B cell (primary cell): Measurements from ENCODE around the gene PHLDB2. TPM values are rescaled to one million over a fixed set of nuclear protein-coding genes. Genes with fewer than 3 reads are reported as not detected.

ENCODE experiments used
- ATAC-seq: fragments of 200-7000 bp; cut with Tn5 transposase; one replicate; pipeline ENCODE4 v1.10.0; 2021; ENCODE audit warnings: low read depth, mild to moderate bottlenecking, moderate number of reproducible peaks, moderate library complexity
- CTCF ChIA-PET: fragments of 350-600 bp; sonication (Branson Sonifier 250); formaldehyde crosslinking; loops from one replicate; lab custom pipeline; 2021; ENCODE audit warnings: antibody characterized with exemption, inconsistent platforms; lab: Charles Lee
- POLR2A ChIA-PET: fragments of 350-600 bp; sonication (Branson Sonifier 250); formaldehyde crosslinking; loops from one replicate; lab custom pipeline; 2021; ENCODE audit warnings: antibody characterized with exemption; lab: Charles Lee
- DNase-seq: peaks from one replicate; pipeline ENCODE4 v3.0.0; 2013
- H2AFZ ChIP-seq: 2 replicates; pipeline ENCODE4 v1.6.1; 2012; ENCODE audit warnings: mild to moderate bottlenecking, low read depth, low read length; ENCODE audit not compliant: insufficient read depth, poor library complexity, severe bottlenecking
- H3K27ac ChIP-seq, 2 donors: 1 replicate in 1 of 2; 2 replicates in 1 of 2; pipeline ENCODE4 v1.5.1; 2012 to 2013; ENCODE audit warnings: low read length in 2 of 2, mild to moderate bottlenecking in 2 of 2, moderate library complexity in 1 of 2
- H3K27me3 ChIP-seq, 4 experiments: fragments of 200-600 bp in 1 of 4; sonication (generic) in 1 of 4; replicated peaks in 1 of 4; 1 replicate in 2 of 4; 2 replicates in 2 of 4; pipeline versions ENCODE4 v1.6.1 to v1.7.0; 2013 to 2016; ENCODE audit warnings: low read length in 3 of 4, mild to moderate bottlenecking in 2 of 4, mixed read lengths in 1 of 4, moderate library complexity in 1 of 4; ENCODE audit not compliant: insufficient read depth in 4 of 4, control insufficient read depth in 3 of 4; ENCODE audit errors: control extremely low read depth in 1 of 4
- H3K36me3 ChIP-seq, 2 experiments: replicated peaks in 1 of 2; 1 replicate in 1 of 2; 2 replicates in 1 of 2; pipeline versions ENCODE4 v1.6.1 to v1.7.1; 2013; ENCODE audit warnings: low read length in 1 of 2; ENCODE audit not compliant: insufficient read depth in 2 of 2, control insufficient read depth in 1 of 2; ENCODE audit errors: control extremely low read depth in 1 of 2, extremely low read depth in 1 of 2
- H3K4me1 ChIP-seq, 2 donors: fragments of 200-600 bp in 1 of 2; sonication (generic) in 1 of 2; 1 replicate in 1 of 2; 2 replicates in 1 of 2; pipeline versions ENCODE4 v1.5.1 to v1.6.1; 2013 to 2017; ENCODE audit warnings: low read length in 2 of 2; ENCODE audit not compliant: control insufficient read depth in 2 of 2, insufficient read depth in 2 of 2
- H3K4me2 ChIP-seq: replicated peaks from 2 replicates; pipeline ENCODE3; 2012; ENCODE audit warnings: mild to moderate bottlenecking, low read depth, low read length; ENCODE audit not compliant: poor library complexity, severe bottlenecking
- H3K4me3 ChIP-seq, 5 experiments: fragments of 200-600 bp in 1 of 5; sonication (generic) in 1 of 5; 1 replicate in 3 of 5; 2 replicates in 2 of 5; pipeline versions ENCODE4 v1.5.1 to v1.7.0; 2011 to 2016; ENCODE audit warnings: low read length in 4 of 5, mild to moderate bottlenecking in 4 of 5, low read depth in 2 of 5, control low read depth in 1 of 5, moderate library complexity in 1 of 5; ENCODE audit not compliant: insufficient read depth in 1 of 5; ENCODE audit errors: control extremely low read depth in 1 of 5, extremely low read depth in 1 of 5
- H3K79me2 ChIP-seq: fragments of 200-600 bp; sonication (generic); one replicate; pipeline ENCODE4 v1.6.0; 2016; ENCODE audit warnings: low read length; ENCODE audit not compliant: control insufficient read depth, insufficient read depth
- H3K9ac ChIP-seq: fragments of 200-600 bp; sonication (generic); 2 replicates; pipeline ENCODE4 v1.6.1; 2017; ENCODE audit warnings: mild to moderate bottlenecking, low read length, moderate library complexity
- H3K9me3 ChIP-seq, 3 donors: one replicate each; pipeline versions ENCODE4 v1.6.1 to v1.7.1; 2013; ENCODE audit warnings: low read length in 2 of 3; ENCODE audit not compliant: control insufficient read depth in 2 of 3, insufficient read depth in 1 of 3; ENCODE audit errors: control extremely low read depth in 1 of 3
- H4K20me1 ChIP-seq: 2 replicates; pipeline ENCODE4 v1.6.0; 2012; ENCODE audit warnings: mild to moderate bottlenecking, low read length; ENCODE audit not compliant: insufficient read depth, control insufficient read depth, poor library complexity, severe bottlenecking
- H3K27ac Mint-ChIP-seq: one replicate; pipeline ENCODE4 v1.8.0; 2021; ENCODE audit warnings: mixed read lengths
- H3K27me3 Mint-ChIP-seq: one replicate; pipeline ENCODE4 v1.8.0; 2021; ENCODE audit warnings: mixed read lengths
- H3K4me1 Mint-ChIP-seq: one replicate; pipeline ENCODE4 v1.8.0; 2021; ENCODE audit warnings: mixed read lengths
- H3K4me3 Mint-ChIP-seq: one replicate; pipeline ENCODE4 v1.8.0; 2021; ENCODE audit warnings: mixed read lengths
- H3K9me3 Mint-ChIP-seq: one replicate; pipeline ENCODE4 v1.8.0; 2022; ENCODE audit warnings: mixed read lengths; ENCODE audit not compliant: insufficient read depth
- EZH2 ChIP-seq: IDR thresholded peaks from 2 replicates; pipeline ENCODE4 v1.6.1; 2012; ENCODE audit warnings: borderline replicate concordance, low read depth, mild to moderate bottlenecking, moderate library complexity, low read length; ENCODE audit not compliant: insufficient read depth, poor library complexity, severe bottlenecking
- WGBS: methylation state at CpG from one replicate; pipeline ENCODE4 v1.1.5; 2013; ENCODE audit warnings: missing lambda C conversion rate; ENCODE audit not compliant: insufficient coverage; 5-methylcytosine and 5-hydroxymethylcytosine counted together
- intact Hi-C: fragments of 100-400 bp; cut with micrococcal nuclease; formaldehyde crosslinking; loops from one replicate; pipeline ENCODE4 v1.10.0; 2022
- polyA plus RNA-seq: library from polyadenylated mRNA; depleted of rRNA; stranded (reverse); fragments of >200 nt; gene quantifications from 2 replicates; pipeline ENCODE4 v1.2.3, GENCODE V29; 2012
- total RNA-seq, 2 donors: library from RNA; stranded (reverse); fragments of 120-200 nt in 1 of 2; gene quantifications; 1 replicate in 1 of 2; 2 replicates in 1 of 2; pipeline versions ENCODE4 v1.2.3 to v1.2.4, GENCODE V29; 2013 to 2022
- TF ChIP-seq, protein P1 (sequence below): fragments of 200-600 bp; IDR thresholded peaks from one replicate; pipeline ENCODE4 v1.8.0; 2022; ENCODE audit warnings: antibody characterized with exemption, mild to moderate bottlenecking

The PHLDB2 gene
- total and polyA plus RNA-seq, 2 donors (not counting 1 experiment from before 2014, with no cell fraction given) = 1.3 to 6.3 TPM

- Histone ChIP-seq H3K4me2 (peak overlapping the region; percentile 76), H3K27me3 (no peaks in the 10 kb centered on the region), H3K4me1 (peaks cover 26 to 29% of the 10 kb centered on the region in 2 donors), H3K79me2 (peaks cover 60% of the 10 kb centered on the region), H3K27ac (no peak overlapping the region), H3K9ac (peak overlapping the region; percentile 29), H3K36me3 (peaks cover 8 to 10% of the 10 kb centered on the region in 2 experiments), H2AFZ (no peak overlapping the region), H4K20me1 (peaks cover 17% of the 10 kb centered on the region), H3K4me3 (peak overlapping the region in 1 of 5 experiments; percentile 84), H3K9me3 (no peaks in the 10 kb centered on the region)
- peak overlapping the region; percentile 71 for H3K4me3 Mint-ChIP-seq
- no peak for ATAC-seq
- ChIA-PET POLR2A (no interaction called here), CTCF (interaction anchor here (0.7 to 5.2 kb wide), 7 partner anchors 8 to 265 kb away, joined by 3 to 54 read pairs (median 11); no protein-coding TSS in a partner anchor)
- H3K27me3 Mint-ChIP-seq = no peaks in the 10 kb centered on the region
- whole genome bisulfite sequencing = 81% methylated on average over 3 of the region's 10 CpGs
- peak overlapping the region; percentile 37 for H3K27ac Mint-ChIP-seq
- DNase-seq = no peak
- H3K9me3 Mint-ChIP-seq = no peaks in the 10 kb centered on the region
- TF ChIP-seq EZH2 = no peak
- TF ChIP-seq, protein P1, sequence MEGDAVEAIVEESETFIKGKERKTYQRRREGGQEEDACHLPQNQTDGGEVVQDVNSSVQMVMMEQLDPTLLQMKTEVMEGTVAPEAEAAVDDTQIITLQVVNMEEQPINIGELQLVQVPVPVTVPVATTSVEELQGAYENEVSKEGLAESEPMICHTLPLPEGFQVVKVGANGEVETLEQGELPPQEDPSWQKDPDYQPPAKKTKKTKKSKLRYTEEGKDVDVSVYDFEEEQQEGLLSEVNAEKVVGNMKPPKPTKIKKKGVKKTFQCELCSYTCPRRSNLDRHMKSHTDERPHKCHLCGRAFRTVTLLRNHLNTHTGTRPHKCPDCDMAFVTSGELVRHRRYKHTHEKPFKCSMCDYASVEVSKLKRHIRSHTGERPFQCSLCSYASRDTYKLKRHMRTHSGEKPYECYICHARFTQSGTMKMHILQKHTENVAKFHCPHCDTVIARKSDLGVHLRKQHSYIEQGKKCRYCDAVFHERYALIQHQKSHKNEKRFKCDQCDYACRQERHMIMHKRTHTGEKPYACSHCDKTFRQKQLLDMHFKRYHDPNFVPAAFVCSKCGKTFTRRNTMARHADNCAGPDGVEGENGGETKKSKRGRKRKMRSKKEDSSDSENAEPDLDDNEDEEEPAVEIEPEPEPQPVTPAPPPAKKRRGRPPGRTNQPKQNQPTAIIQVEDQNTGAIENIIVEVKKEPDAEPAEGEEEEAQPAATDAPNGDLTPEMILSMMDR = no peak
- peaks cover 46% of the 10 kb centered on the region for H3K4me1 Mint-ChIP-seq
- intact Hi-C loops = no loop called here
Observed at GRCh38 chr3:111980716-111981456, 121.8 kb downstream of the PHLDB2 start.

- ATAC-seq (no peak), DNase-seq (no peak)
- Histone ChIP-seq H2AFZ (no peak overlapping the region), H3K9ac (no peak overlapping the region), H3K4me2 (peak overlapping the region; percentile 76), H4K20me1 (peaks cover 17% of the 10 kb centered on the region), H3K4me1 (peaks cover 26 to 29% of the 10 kb centered on the region in 2 donors), H3K36me3 (peaks cover 11% of the 10 kb centered on the region in 2 experiments), H3K79me2 (peaks cover 60% of the 10 kb centered on the region), H3K4me3 (peak overlapping the region in 1 of 5 experiments; percentile 84), H3K27me3 (no peaks in the 10 kb centered on the region), H3K27ac (no peak overlapping the region), H3K9me3 (no peaks in the 10 kb centered on the region)
- Mint-ChIP-seq H3K27ac (no peak overlapping the region), H3K4me3 (peak overlapping the region; percentile 71), H3K27me3 (no peaks in the 10 kb centered on the region), H3K4me1 (peaks cover 46% of the 10 kb centered on the region), H3K9me3 (no peaks in the 10 kb centered on the region)
- 60% methylated on average over 1 of the region's 3 CpGs for WGBS
- intact Hi-C loops = no loop called here
- POLR2A ChIA-PET = no interaction called here
- TF ChIP-seq, protein P1 = no peak
- no peak for TF ChIP-seq EZH2
- CTCF ChIA-PET = interaction anchor here (0.7 to 1.7 kb wide), 4 partner anchors 8 to 264 kb away, joined by 3 to 11 read pairs (median 4); no protein-coding TSS in a partner anchor
Observed at GRCh38 chr3:111981457-111981763, 122.3 kb downstream of the PHLDB2 start.
